AG10803 (cell line): ENCODE data around the gene KBTBD7.
A peak's percentile ranks its signal among the peaks of the same experiment; 100 is the strongest.
"Not testable (repeated sequence)": the region's sequence is repeated elsewhere in the genome, so short reads cannot be mapped to it uniquely, and the experiment has no call there.

ENCODE experiments used
- DNase-seq: peaks from one replicate; pipeline ENCODE4 v3.0.0; 2010; ENCODE audit warnings: low read depth
- H3K4me3 ChIP-seq: 2 replicates; pipeline ENCODE4 v1.5.1; 2011; ENCODE audit warnings: mild to moderate bottlenecking, low read length, control low read depth
- CTCF ChIP-seq: conservative IDR thresholded peaks from 2 replicates; pipeline ENCODE4 v1.5.1; 2011; ENCODE audit warnings: mild to moderate bottlenecking, low read length, control low read depth, inconsistent platforms

KBTBD7 gene

GRCh38 chr13:41179593-41180250 is 14.6 kb downstream of the KBTBD7 start:
- peak; percentile 51 for DNase-seq
- no peak for TF ChIP-seq CTCF
- H3K4me3 ChIP-seq, result no peak overlapping the region

- TF ChIP-seq CTCF, result no peak
- no peak overlapping the region for H3K4me3 ChIP-seq
- peak; percentile 34 for DNase-seq
Observed at GRCh38 chr13:41178040-41178439, 16.3 kb downstream of the KBTBD7 start.

DNA sequence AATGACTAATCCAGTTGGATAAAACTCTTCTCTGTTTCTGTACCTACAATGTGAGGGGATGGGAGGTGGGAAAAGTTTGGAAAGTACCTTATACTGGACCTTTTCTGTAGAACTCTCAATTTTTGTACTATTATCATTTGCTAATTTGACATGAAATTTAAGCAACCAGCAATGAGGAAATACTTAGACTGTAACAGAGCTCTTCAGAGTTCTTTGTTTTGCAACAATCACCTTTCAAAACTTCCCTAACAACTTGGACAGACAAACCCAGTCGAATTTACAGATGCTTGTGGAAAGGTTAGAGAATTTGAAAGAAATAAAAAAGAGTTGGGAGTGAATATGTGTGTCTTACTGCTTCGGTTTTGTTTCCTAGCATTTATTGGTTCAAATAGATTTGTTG is 16.8 kb downstream of the KBTBD7 start:
- H3K4me3 ChIP-seq, result no peak overlapping the region
- peak; percentile 6 for DNase-seq
- TF ChIP-seq CTCF, result no peak

DNA sequence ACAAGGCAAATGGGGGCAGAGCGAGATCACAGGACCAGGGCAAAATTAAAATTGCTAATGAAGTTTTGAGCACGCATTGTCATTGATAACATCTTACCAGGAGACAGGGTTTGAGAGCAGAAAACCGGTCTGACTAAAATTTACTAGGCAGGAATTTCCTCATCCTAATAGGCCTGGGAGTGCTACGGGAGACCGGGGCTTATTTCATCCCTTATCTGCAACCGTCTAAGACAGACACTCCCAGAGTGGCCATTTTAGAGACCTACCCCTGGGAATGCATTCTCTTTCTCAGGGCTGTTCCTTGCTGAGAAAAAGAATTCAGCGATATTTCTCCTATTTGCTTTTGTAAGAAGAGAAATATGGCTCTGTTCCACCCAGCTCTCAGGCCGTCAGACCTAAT is 18.8 kb downstream of the KBTBD7 start:
- DNase-seq, H3K4me3 ChIP-seq: not testable (repeated sequence)

DNA sequence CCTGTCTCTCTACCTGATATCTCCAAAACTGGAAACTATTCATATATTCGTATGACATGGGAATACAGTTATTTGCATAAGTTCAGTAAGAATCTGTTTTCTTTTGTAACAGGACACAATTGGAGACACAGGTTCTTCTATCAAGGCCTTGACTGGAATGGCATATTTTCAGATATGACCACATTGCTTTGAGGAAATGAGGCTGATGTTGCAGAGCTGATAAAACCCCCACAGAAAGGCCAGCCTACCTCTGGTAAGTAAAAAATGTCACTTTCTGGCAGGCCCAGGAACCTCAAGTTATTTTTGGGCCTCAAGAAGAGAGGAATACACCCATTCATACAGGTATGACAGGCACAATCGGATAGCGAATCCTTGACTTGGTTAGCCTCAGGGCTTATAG is 32.2 kb downstream of the KBTBD7 start:
- TF ChIP-seq CTCF, result no peak
- no peak overlapping the region for H3K4me3 ChIP-seq

GRCh38 chr13:41159174-41159573 is 35.2 kb downstream of the KBTBD7 start:
- no peak overlapping the region for H3K4me3 ChIP-seq
- DNase-seq, result no peak
- TF ChIP-seq CTCF, result no peak

More for the DNA sequence above, 32.2 kb downstream of the KBTBD7 start:
- DNase-seq, result no peak

GRCh38 chr13:41157048-41157717 is 37.2 kb downstream of the KBTBD7 start:
- TF ChIP-seq CTCF, result no peak
- DNase-seq, result no peak

More at GRCh38 chr13:41157048-41157717, 37.2 kb downstream of the KBTBD7 start:
- no peak overlapping the region for H3K4me3 ChIP-seq
